H1 (cell line): ENCODE measurements around the gene DHRS3. TPM values are rescaled to one million over a fixed set of nuclear protein-coding genes. Genes with fewer than 3 reads are reported as not detected.

Experiments
- CTCF ChIA-PET: fragments of 300-600 bp; sonication (Branson Sonifier 250); formaldehyde crosslinking; loops from one replicate; lab custom pipeline; 2021; ENCODE audit not compliant: partially characterized antibody; lab: Charles Lee
- POLR2A ChIA-PET: fragments of 300-600 bp; sonication (Branson Sonifier 250); formaldehyde crosslinking; loops from one replicate; lab custom pipeline; 2021; ENCODE audit warnings: inconsistent platforms; ENCODE audit not compliant: partially characterized antibody; lab: Charles Lee
- DNase-seq, 2 experiments: peaks; one replicate each; pipeline versions ENCODE4 v3.0.0 to v3.0.0-alpha.2; 2010 to 2022; ENCODE audit warnings: low spot score in 2 of 2, low read depth in 1 of 2, mixed read lengths in 1 of 2
- FAIRE-seq: peaks from 2 replicates; lab custom pipeline; 2011; peaks lifted over from hg19 to GRCh38; lab: Jason Lieb, UNC
- H2AFZ ChIP-seq: 2 replicates; pipeline ENCODE4 v1.8.1; 2012; ENCODE audit warnings: low read length, inconsistent platforms
- H2AK5ac ChIP-seq: 2 replicates; pipeline ENCODE4 v1.6.1; 2013; ENCODE audit warnings: low read depth, low read length
- H2BK120ac ChIP-seq: replicated peaks from 2 replicates; pipeline ENCODE3; 2013; ENCODE audit warnings: low read depth, low read length, inconsistent platforms
- H2BK12ac ChIP-seq: 2 replicates; pipeline ENCODE4 v1.6.1; 2013; ENCODE audit warnings: low read depth, low read length
- H2BK15ac ChIP-seq: 2 replicates; pipeline ENCODE4 v1.6.1; 2013; ENCODE audit warnings: low read length
- H2BK20ac ChIP-seq: 2 replicates; pipeline ENCODE4 v1.6.1; 2013; ENCODE audit warnings: low read length
- H2BK5ac ChIP-seq: 2 replicates; pipeline ENCODE4 v1.6.1; 2013; ENCODE audit warnings: low read depth, low read length
- H3K14ac ChIP-seq: 2 replicates; pipeline ENCODE4 v1.6.1; 2013; ENCODE audit warnings: inconsistent platforms; ENCODE audit not compliant: insufficient read length
- H3K18ac ChIP-seq: 2 replicates; pipeline ENCODE4 v1.6.1; 2013; ENCODE audit warnings: low read length; ENCODE audit errors: extremely low read depth
- H3K23ac ChIP-seq: 2 replicates; pipeline ENCODE4 v1.6.1; 2013; ENCODE audit warnings: inconsistent platforms; ENCODE audit not compliant: insufficient read length
- H3K23me2 ChIP-seq: 2 replicates; pipeline ENCODE4 v1.6.1; 2013; ENCODE audit warnings: low read depth, low read length
- H3K27ac ChIP-seq: 2 replicates; pipeline ENCODE4 v1.6.1; 2011; ENCODE audit warnings: low read depth, low read length, inconsistent platforms
- H3K27me3 ChIP-seq, 4 experiments: replicated peaks in 1 of 4; 1 replicate in 1 of 4; 2 replicates in 3 of 4; pipeline versions ENCODE4 v1.6.1 to v1.8.1; 2011 to 2013; ENCODE audit warnings: low read length in 3 of 4, mild to moderate bottlenecking in 3 of 4, inconsistent platforms in 2 of 4, mixed read lengths in 2 of 4, moderate library complexity in 1 of 4; ENCODE audit not compliant: control insufficient read depth in 3 of 4, insufficient read depth in 3 of 4; ENCODE audit errors: extremely low read depth in 1 of 4
- H3K36me3 ChIP-seq, 4 experiments: 2 replicates each; pipeline versions ENCODE4 v1.6.1 to v1.8.1; 2011 to 2013; ENCODE audit warnings: mild to moderate bottlenecking in 4 of 4, low read length in 3 of 4, moderate library complexity in 2 of 4, control low read depth in 1 of 4, inconsistent platforms in 1 of 4; ENCODE audit not compliant: insufficient read depth in 4 of 4, control insufficient read depth in 2 of 4
- H3K4ac ChIP-seq: replicated peaks from 2 replicates; pipeline ENCODE3; 2013; ENCODE audit warnings: low read length, low read depth, mixed read lengths, inconsistent platforms; ENCODE audit not compliant: insufficient read length
- H3K4me1 ChIP-seq, 4 experiments: replicated peaks in 1 of 4; 1 replicate in 1 of 4; 2 replicates in 3 of 4; pipeline versions ENCODE4 v1.6.1 to v1.8.1; 2011 to 2013; ENCODE audit warnings: low read length in 3 of 4, inconsistent platforms in 2 of 4, mixed read lengths in 1 of 4; ENCODE audit not compliant: insufficient read depth in 4 of 4, control insufficient read depth in 3 of 4
- H3K4me2 ChIP-seq, 2 experiments: 2 replicates each; pipeline versions ENCODE4 v1.6.1 to v1.8.1; 2011 to 2013; ENCODE audit warnings: low read depth in 2 of 2, low read length in 2 of 2, control low read depth in 1 of 2, inconsistent platforms in 1 of 2, mild to moderate bottlenecking in 1 of 2; ENCODE audit not compliant: insufficient read depth in 1 of 2
- H3K4me3 ChIP-seq, 4 experiments: fragments of 200-600, 300-600 bp in 1 of 4; sonication (generic), shearing (Covaris generic), sonication (Bioruptor Twin) in 1 of 4; 2 replicates each; pipeline versions ENCODE4 v1.5.1 to v1.8.1; 2011 to 2016; ENCODE audit warnings: low read length in 4 of 4, low read depth in 3 of 4, control low read depth in 2 of 4, inconsistent platforms in 2 of 4, mild to moderate bottlenecking in 2 of 4, mixed read lengths in 1 of 4, moderate library complexity in 1 of 4; ENCODE audit not compliant: insufficient read depth in 2 of 4; ENCODE audit errors: extremely low read depth in 1 of 4
- H3K56ac ChIP-seq: replicated peaks from 2 replicates; pipeline ENCODE3; 2013; ENCODE audit warnings: low read depth, mild to moderate bottlenecking, mixed read lengths, low read length, inconsistent platforms; ENCODE audit not compliant: insufficient read length
- H3K79me1 ChIP-seq: 2 replicates; pipeline ENCODE4 v1.6.1; 2013; ENCODE audit warnings: low read depth, low read length, control low read depth
- H3K79me2 ChIP-seq, 2 experiments: 2 replicates each; pipeline versions ENCODE4 v1.6.1 to v1.8.1; 2012 to 2013; ENCODE audit warnings: low read length in 2 of 2, mild to moderate bottlenecking in 2 of 2, inconsistent platforms in 1 of 2; ENCODE audit not compliant: insufficient read depth in 2 of 2, control insufficient read depth in 1 of 2
- H3K9ac ChIP-seq, 4 experiments: replicated peaks in 1 of 4; 1 replicate in 1 of 4; 2 replicates in 3 of 4; pipeline versions ENCODE4 v1.6.1 to v1.8.1; 2011 to 2013; ENCODE audit warnings: low read depth in 3 of 4, low read length in 3 of 4, control low read depth in 2 of 4, mild to moderate bottlenecking in 2 of 4, moderate library complexity in 2 of 4, inconsistent platforms in 1 of 4; ENCODE audit errors: extremely low read depth in 1 of 4
- H3K9me3 ChIP-seq, 2 experiments: 2 replicates each; pipeline versions ENCODE4 v1.6.1 to v1.8.1; 2012 to 2013; ENCODE audit warnings: mild to moderate bottlenecking in 2 of 2, moderate library complexity in 2 of 2, control low read depth in 1 of 2, inconsistent platforms in 1 of 2, low read depth in 1 of 2, low read length in 1 of 2, mixed read lengths in 1 of 2; ENCODE audit not compliant: insufficient read depth in 2 of 2
- H4K20me1 ChIP-seq, 2 experiments: replicated peaks in 1 of 2; 2 replicates each; pipeline versions ENCODE3 to v1.8.1; 2011 to 2013; ENCODE audit warnings: inconsistent platforms in 2 of 2, low read length in 2 of 2, mild to moderate bottlenecking in 1 of 2; ENCODE audit not compliant: insufficient read depth in 2 of 2, control insufficient read depth in 1 of 2
- H4K5ac ChIP-seq: 2 replicates; pipeline ENCODE4 v1.6.1; 2013; ENCODE audit warnings: low read length, low read depth, mixed read lengths, inconsistent platforms; ENCODE audit not compliant: insufficient read length
- H4K8ac ChIP-seq: 2 replicates; pipeline ENCODE4 v1.8.0; 2013; ENCODE audit warnings: mild to moderate bottlenecking, moderate library complexity, low read length, inconsistent platforms; ENCODE audit not compliant: insufficient read depth; ENCODE audit errors: extremely low read depth
- H4K91ac ChIP-seq: replicated peaks from 2 replicates; pipeline ENCODE3; 2013; ENCODE audit warnings: low read length, mixed read lengths, inconsistent platforms; ENCODE audit not compliant: insufficient read length
- CBX5 ChIP-seq: fragments of 300-800, 300-1000 bp; sonication (generic); IDR thresholded peaks from 2 replicates; pipeline ENCODE4 v1.7.1; 2016; ENCODE audit warnings: antibody characterized with exemption, low read length, low read depth
- CREB1 ChIP-seq: IDR thresholded peaks from 2 replicates; pipeline ENCODE4 v1.6.1; 2012; ENCODE audit warnings: inconsistent platforms
- CTCF ChIP-seq, 3 experiments: IDR thresholded peaks; 1 replicate in 2 of 3; 2 replicates in 1 of 3; pipeline versions ENCODE4 v1.5.1 to v1.6.1; 2011; ENCODE audit warnings: low read length in 3 of 3, mild to moderate bottlenecking in 3 of 3, inconsistent platforms in 2 of 3, low read depth in 1 of 3, moderate library complexity in 1 of 3; ENCODE audit not compliant: insufficient read depth in 1 of 3; ENCODE audit errors: control extremely low read depth in 1 of 3
- TCF12 ChIP-seq: IDR thresholded peaks from 2 replicates; pipeline ENCODE4 v1.6.1; 2011; ENCODE audit warnings: low read depth, mild to moderate bottlenecking, low read length
- TEAD4 ChIP-seq: IDR thresholded peaks from 2 replicates; pipeline ENCODE4 v1.6.1; 2012; ENCODE audit warnings: low read depth, low read length, inconsistent platforms, mixed read lengths
- YY1 ChIP-seq: IDR thresholded peaks from 2 replicates; pipeline ENCODE4 v1.6.1; 2011; ENCODE audit warnings: low read depth, mild to moderate bottlenecking, low read length
- WGBS, 2 experiments: shearing (Covaris generic) in 1 of 2; methylation state at CpG; one replicate each; pipeline versions ENCODE4 v1.1.6 to v1.1.7; 2013 to 2015; ENCODE audit warnings: low lambda C conversion rate in 2 of 2, mixed read lengths in 2 of 2, inconsistent platforms in 1 of 2, low coverage in 1 of 2, missing lambda C conversion rate in 1 of 2; ENCODE audit not compliant: insufficient replicate concordance in 2 of 2, insufficient coverage in 1 of 2, insufficient read length in 1 of 2; ENCODE audit errors: extremely low coverage in 1 of 2, missing lambda C conversion rate in 1 of 2; 5-methylcytosine and 5-hydroxymethylcytosine counted together
- polyA plus RNA-seq, 7 experiments: library from polyadenylated mRNA; depleted of rRNA in 3 of 7; stranded (reverse) in 5 of 7; unstranded in 2 of 7; fragments of >200 nt in 5 of 7; fragments of 200-250 nt in 2 of 7; gene quantifications; 1 replicate in 5 of 7; 2 replicates in 1 of 7; 4 replicates in 1 of 7; pipeline versions ENCODE4 v1.2.1 to v1.2.3, GENCODE V29; 2011 to 2013; ENCODE audit warnings: missing spikeins in 2 of 7, mixed read lengths in 2 of 7
- total RNA-seq: library from RNA; stranded (reverse); fragmentation: NEBNext Ultra II Directional; extraction: Animal tissue kit (Norgen Biotek cat#: 25700); gene quantifications from 2 replicates; pipeline ENCODE4 v1.2.1, GENCODE V29; 2021
- TF ChIP-seq, protein P1 (sequence below): IDR thresholded peaks from 2 replicates; pipeline ENCODE4 v1.6.1; 2011; ENCODE audit warnings: low read length, improper control_type of control experiment

DHRS3 gene
- total and polyA plus RNA-seq, 2 of the 8 experiments (the other 6 are each of a cell fraction or from before 2014, with no cell fraction given), result 32.5 to 36.4 TPM

DNA sequence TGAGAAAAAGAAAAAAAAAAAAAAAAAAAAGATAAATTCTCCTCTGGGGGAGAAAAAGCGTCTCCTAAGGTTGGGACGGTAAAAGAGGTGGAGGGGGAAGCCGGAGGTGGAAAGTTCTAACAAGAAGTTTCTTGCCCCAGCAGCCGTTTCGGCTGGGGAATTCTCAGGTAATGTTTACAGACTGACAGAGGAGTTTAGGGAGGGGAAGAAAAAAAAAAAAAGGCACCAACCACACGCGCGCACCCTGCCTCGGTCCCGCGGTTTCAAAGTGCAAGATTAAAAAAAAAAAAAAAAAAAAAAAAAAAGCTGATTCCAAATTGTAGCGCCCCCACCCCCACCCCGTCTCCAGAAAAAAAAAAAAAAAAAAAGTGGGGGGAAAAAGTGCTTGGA, 504 bp downstream of the DHRS3 start:
- Histone ChIP-seq H4K8ac (no peak overlapping the region; the same call in 1 of the 2 replicates), H3K36me3 (peaks cover 0 to 7% (median under 1%) of the 10 kb centered on the region in 4 experiments; a peak in 3 of 8 replicates), H2BK5ac (0 out of 2 replicates have a peak overlapping the region, but pooled peaks have one; percentile 88), H3K27ac (no peak overlapping the region), H4K20me1 (peaks cover 0 to 9% of the 10 kb centered on the region in 2 experiments), H3K4ac (no peak overlapping the region), H3K14ac (no peak overlapping the region), H3K56ac (no peak overlapping the region), H3K4me1 (peaks cover 8 to 23% (median 14%) of the 10 kb centered on the region in 4 experiments), H2BK20ac (no peak overlapping the region), H3K4me3 (peak overlapping the region; percentile 81 to 97 (median 90)), H2BK12ac (no peak overlapping the region), H3K9me3 (no peaks in the 10 kb centered on the region), H3K23ac (no peak overlapping the region), H2AK5ac (no peak overlapping the region), H4K91ac (no peak overlapping the region), H3K4me2 (peak overlapping the region; percentile 62 to 97), H3K27me3 (no peaks in the 10 kb centered on the region; a peak in 1 of 7 replicates), H3K79me2 (peaks cover 18 to 30% of the 10 kb centered on the region in 2 experiments), H3K79me1 (peaks cover 10% of the 10 kb centered on the region), H2AFZ (no peak overlapping the region), H2BK120ac (no peak overlapping the region), H3K23me2 (peaks cover 27% of the 10 kb centered on the region), H4K5ac (peak overlapping the region; percentile 53), H2BK15ac (no peak overlapping the region), H3K18ac (no peak overlapping the region; the same call in 1 of the 2 replicates), H3K9ac (peak overlapping the region in 3 of 4 experiments; percentile 8 to 46 (median 41); a peak in 4 of 7 replicates)
- CTCF ChIA-PET, result interaction anchor here (0.6 to 11.2 kb wide), 12 partner anchors 13 to 342 kb away, joined by 3 to 130 read pairs (median 7); no protein-coding TSS in a partner anchor
- FAIRE-seq, result no peak
- TF ChIP-seq YY1, result 0 out of 2 replicates have a peak, but pooled peaks have one; percentile 2
- TF ChIP-seq, protein P1, sequence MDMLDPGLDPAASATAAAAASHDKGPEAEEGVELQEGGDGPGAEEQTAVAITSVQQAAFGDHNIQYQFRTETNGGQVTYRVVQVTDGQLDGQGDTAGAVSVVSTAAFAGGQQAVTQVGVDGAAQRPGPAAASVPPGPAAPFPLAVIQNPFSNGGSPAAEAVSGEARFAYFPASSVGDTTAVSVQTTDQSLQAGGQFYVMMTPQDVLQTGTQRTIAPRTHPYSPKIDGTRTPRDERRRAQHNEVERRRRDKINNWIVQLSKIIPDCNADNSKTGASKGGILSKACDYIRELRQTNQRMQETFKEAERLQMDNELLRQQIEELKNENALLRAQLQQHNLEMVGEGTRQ, result no peak
- TF ChIP-seq CREB1, result no peak
- TF ChIP-seq CBX5, result no peak
- no peak for TF ChIP-seq TEAD4
- no peak for TF ChIP-seq CTCF (IDR thresholded peaks at IDR 0.05; ENCODE audit: control extremely low read depth in 1 of 3, insufficient read depth in 1 of 3, low read depth in 1 of 3, low read length in 3 of 3)
- TF ChIP-seq TCF12, result no peak
- whole genome bisulfite sequencing, 2 experiments, result 0% methylated on average over 3 of the region's 13 CpGs; no CpG with 5 or more reads in 1 of the 2 experiments
- no peak for DNase-seq
- POLR2A ChIA-PET, result interaction anchor here (0.6 to 11.4 kb wide), 11 partner anchors 9 to 482 kb away, joined by 3 to 107 read pairs (median 4); no protein-coding TSS in a partner anchor
